ENCODE results near the gene DPEP2. TPM values are rescaled to one million over a fixed set of nuclear protein-coding genes. Genes with fewer than 3 reads are reported as not detected.

DPEP2 gene
- total and polyA plus RNA-seq, 2 of the 13 experiments (the other 11 are each of a cell fraction or from before 2014, with no cell fraction given), result 0.18 TPM; not detected in 1

GRCh38 chr16:67966549-67967182 lies 32.6 kb downstream of the DPEP2 start (continued):
- TF ChIP-seq ZNF574 (CRISPR knock-in tag; IDR thresholded peaks at IDR 0.05) (peak; percentile 50; the same call in 1 of the 2 replicates), HMG20B (CRISPR knock-in tag; conservative IDR thresholded peaks at IDR 0.05) (no peak), CREB1 (IDR thresholded peaks at IDR 0.05) (no peak), CREB1 (CRISPR knock-in tag; IDR thresholded peaks at IDR 0.05) (no peak), ZNF660 (CRISPR knock-in tag; IDR thresholded peaks at IDR 0.05; ENCODE audit: borderline replicate concordance, low read depth) (no peak), ZBTB39 (CRISPR knock-in tag; IDR thresholded peaks at IDR 0.05) (0 out of 2 replicates have a peak, but pooled peaks have one; percentile 8), JUNB (CRISPR knock-in tag; IDR thresholded peaks at IDR 0.05; ENCODE audit: borderline replicate concordance) (no peak), TFDP1 (CRISPR knock-in tag; IDR thresholded peaks at IDR 0.05; ENCODE audit: borderline replicate concordance) (no peak), CSRNP2 (CRISPR knock-in tag; conservative IDR thresholded peaks at IDR 0.05; ENCODE audit: low read depth) (no peak), HNF1A (IDR thresholded peaks at IDR 0.05; ENCODE audit: low read depth) (no peak), HNF1A (CRISPR knock-in tag; IDR thresholded peaks at IDR 0.05; ENCODE audit: borderline replicate concordance) (peak; percentile 42; the same call in 1 of the 2 replicates), ZNF891 (CRISPR knock-in tag; IDR thresholded peaks at IDR 0.05) (no peak), MED8 (CRISPR knock-in tag; IDR thresholded peaks at IDR 0.05; ENCODE audit: insufficient replicate concordance) (no peak), CENPT (CRISPR knock-in tag; IDR thresholded peaks at IDR 0.05; ENCODE audit: low read depth) (no peak; the same call in 1 of the 2 replicates), HMG20A (CRISPR knock-in tag; IDR thresholded peaks at IDR 0.05; ENCODE audit: borderline replicate concordance) (no peak), ZNF839 (CRISPR knock-in tag; IDR thresholded peaks at IDR 0.05; ENCODE audit: borderline replicate concordance) (no peak), HMGA1 (CRISPR knock-in tag; conservative IDR thresholded peaks at IDR 0.05) (no peak), ATF1 (CRISPR knock-in tag; IDR thresholded peaks at IDR 0.05) (no peak)

Data from HepG2 (cell line).